ENCODE measurements around the gene PSAPL1. TPM values are rescaled to one million over a fixed set of nuclear protein-coding genes. Genes with fewer than 3 reads are reported as not detected.

The PSAPL1 gene
- total RNA-seq, 1 donor from 2014 or later = not detected

DNA sequence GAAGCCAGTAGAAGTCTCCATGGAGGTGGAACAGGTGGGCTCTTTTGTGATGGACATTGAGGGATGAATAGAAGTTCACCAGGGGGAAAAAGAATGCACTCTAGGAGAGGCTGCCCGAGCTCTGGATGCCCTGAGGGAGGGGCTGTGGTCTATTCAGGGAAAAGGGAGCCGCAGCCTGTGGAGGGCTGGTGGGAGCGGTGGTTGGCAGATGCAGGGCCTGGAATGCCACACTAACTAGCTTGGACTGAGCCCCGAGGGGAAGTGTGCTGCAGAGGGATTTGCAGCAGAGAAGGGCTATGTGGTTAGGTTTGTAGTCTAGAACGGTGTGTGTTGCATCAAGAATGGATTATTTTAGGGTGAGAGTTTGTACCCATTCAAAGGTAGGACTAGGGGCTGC is 29.5 kb upstream of the PSAPL1 start:
- no peaks in the 10 kb centered on the region for H3K27me3 ChIP-seq (ENCODE audit: control insufficient read depth, insufficient read depth, low read length)
- FAIRE-seq = no peak
- no peak overlapping the region for H3K4me3 ChIP-seq (ENCODE audit: low read depth, low read length)
- H3K36me3 ChIP-seq (ENCODE audit: control insufficient read depth, insufficient read depth, low read length) = no peaks in the 10 kb centered on the region
- TF ChIP-seq CTCF (IDR thresholded peaks at IDR 0.05; ENCODE audit: insufficient read depth, low read length, severe bottlenecking) = no peak
- DNase-seq (ENCODE audit: low read depth) = no peak

GRCh38 chr4:7463566-7464258 is 29.0 kb upstream of the PSAPL1 start:
- H3K27me3 ChIP-seq (ENCODE audit: control insufficient read depth, insufficient read depth, low read length) = no peaks in the 10 kb centered on the region
- TF ChIP-seq CTCF (IDR thresholded peaks at IDR 0.05; ENCODE audit: insufficient read depth, low read length, severe bottlenecking) = no peak
- DNase-seq (ENCODE audit: low read depth) = no peak
- no peaks in the 10 kb centered on the region for H3K36me3 ChIP-seq (ENCODE audit: control insufficient read depth, insufficient read depth, low read length)
- no peak for FAIRE-seq
- no peak overlapping the region for H3K4me3 ChIP-seq (ENCODE audit: low read depth, low read length)

GRCh38 chr4:7462509-7462971 is 27.8 kb upstream of the PSAPL1 start:
- no peaks in the 10 kb centered on the region for H3K27me3 ChIP-seq (ENCODE audit: control insufficient read depth, insufficient read depth, low read length)
- peak; percentile 26 for TF ChIP-seq CTCF (IDR thresholded peaks at IDR 0.05; ENCODE audit: insufficient read depth, low read length, severe bottlenecking)
- peak; percentile 10 for DNase-seq (ENCODE audit: low read depth)
- H3K4me3 ChIP-seq (ENCODE audit: low read depth, low read length) = no peak overlapping the region
- no peaks in the 10 kb centered on the region for H3K36me3 ChIP-seq (ENCODE audit: control insufficient read depth, insufficient read depth, low read length)
- no peak for FAIRE-seq

- H3K27me3 ChIP-seq (ENCODE audit: control insufficient read depth, insufficient read depth, low read length) = no peaks in the 10 kb centered on the region
- FAIRE-seq = no peak
- H3K4me3 ChIP-seq (ENCODE audit: low read depth, low read length) = no peak overlapping the region
Observed at GRCh38 chr4:7461230-7461629, 26.5 kb upstream of the PSAPL1 start.

DNA sequence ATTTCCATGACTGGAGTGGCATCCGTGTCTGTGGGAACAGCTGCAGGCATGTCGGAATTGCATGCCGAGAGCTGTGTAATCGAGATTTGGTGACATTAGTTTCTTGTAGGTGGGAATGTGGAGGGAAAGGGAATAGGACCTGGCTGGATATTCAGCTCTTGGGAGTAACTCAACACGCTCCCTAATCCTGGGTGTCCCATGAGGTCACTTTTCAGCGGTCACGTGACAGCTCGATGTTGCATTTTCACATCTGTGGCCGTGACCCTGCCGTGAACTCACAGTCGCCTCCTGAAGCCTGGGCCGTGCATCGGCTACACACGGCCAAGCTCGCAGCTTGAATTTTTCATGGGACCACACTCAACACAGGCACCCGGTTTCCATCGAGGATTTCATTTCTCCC is 25.8 kb upstream of the PSAPL1 start:
- Histone ChIP-seq H3K36me3 (ENCODE audit: control insufficient read depth, insufficient read depth, low read length) (no peaks in the 10 kb centered on the region), H3K27me3 (ENCODE audit: control insufficient read depth, insufficient read depth, low read length) (no peaks in the 10 kb centered on the region), H3K4me3 (ENCODE audit: low read depth, low read length) (no peak overlapping the region)
- TF ChIP-seq CTCF (IDR thresholded peaks at IDR 0.05; ENCODE audit: insufficient read depth, low read length, severe bottlenecking) = no peak
- no peak for DNase-seq (ENCODE audit: low read depth)
- no peak for FAIRE-seq

More at GRCh38 chr4:7461230-7461629, 26.5 kb upstream of the PSAPL1 start:
- no peak for TF ChIP-seq CTCF (IDR thresholded peaks at IDR 0.05; ENCODE audit: insufficient read depth, low read length, severe bottlenecking)
- no peak for DNase-seq (ENCODE audit: low read depth)
- H3K36me3 ChIP-seq (ENCODE audit: control insufficient read depth, insufficient read depth, low read length) = no peaks in the 10 kb centered on the region

DNA sequence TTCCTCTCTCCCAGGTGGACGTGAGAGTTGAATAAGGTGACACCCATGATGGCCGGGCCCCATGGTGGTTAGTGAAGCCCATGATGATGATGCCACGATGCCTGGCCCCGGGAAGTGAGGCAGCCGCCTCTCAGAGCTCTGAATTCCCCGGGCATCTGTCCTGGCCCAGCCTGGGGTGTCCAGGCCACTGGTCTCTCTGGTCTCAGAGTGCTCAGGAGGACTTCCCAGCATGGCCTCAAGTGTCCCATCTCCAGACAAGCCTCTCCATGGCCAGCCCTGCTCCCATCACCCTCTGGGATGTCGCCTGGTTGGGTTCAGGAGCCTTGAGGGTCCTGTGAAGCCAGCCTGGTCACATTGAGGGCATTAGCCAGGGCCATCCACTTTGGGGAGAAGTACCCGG is 24.7 kb upstream of the PSAPL1 start:
- Histone ChIP-seq H3K27me3 (ENCODE audit: control insufficient read depth, insufficient read depth, low read length) (no peaks in the 10 kb centered on the region), H3K4me3 (ENCODE audit: low read depth, low read length) (no peak overlapping the region), H3K36me3 (ENCODE audit: control insufficient read depth, insufficient read depth, low read length) (no peaks in the 10 kb centered on the region)
- no peak for FAIRE-seq
- no peak for TF ChIP-seq CTCF (IDR thresholded peaks at IDR 0.05; ENCODE audit: insufficient read depth, low read length, severe bottlenecking)
- no peak for DNase-seq (ENCODE audit: low read depth)
